Mesenchymal stem cell (in vitro differentiated cells and primary cell): ENCODE measurements around the gene HAGH.
A peak's percentile ranks its signal among the peaks of the same experiment; 100 is the strongest.

ENCODE experiments used
- DNase-seq: peaks from one replicate; pipeline ENCODE4 v3.0.0-alpha.2; 2013
- H2AFZ ChIP-seq: one replicate; pipeline ENCODE4 v1.6.1; 2013; ENCODE audit warnings: low read depth, mild to moderate bottlenecking, control low read depth, inconsistent platforms, low read length, moderate library complexity
- H2AK5ac ChIP-seq: 2 replicates; pipeline ENCODE4 v1.6.1; 2013; ENCODE audit warnings: low read length, moderate library complexity, mild to moderate bottlenecking, inconsistent platforms; ENCODE audit not compliant: severe bottlenecking
- H2BK120ac ChIP-seq: one replicate; pipeline ENCODE4 v1.6.1; 2013; ENCODE audit warnings: low read depth, mild to moderate bottlenecking, inconsistent platforms, low read length, moderate library complexity
- H2BK12ac ChIP-seq, 2 experiments: one replicate each; pipeline ENCODE4 v1.6.1; 2013; ENCODE audit warnings: inconsistent platforms in 2 of 2, low read length in 2 of 2, mild to moderate bottlenecking in 2 of 2, moderate library complexity in 2 of 2, control low read depth in 1 of 2
- H2BK15ac ChIP-seq: one replicate; pipeline ENCODE4 v1.6.1; 2013; ENCODE audit warnings: mild to moderate bottlenecking, low read depth, inconsistent platforms; ENCODE audit not compliant: poor library complexity, severe bottlenecking
- H2BK5ac ChIP-seq: 2 replicates; pipeline ENCODE4 v1.6.1; 2013; ENCODE audit warnings: low read depth, mild to moderate bottlenecking, low read length, control low read depth, inconsistent platforms; ENCODE audit not compliant: poor library complexity, severe bottlenecking
- H3K14ac ChIP-seq, 2 experiments: one replicate each; pipeline ENCODE4 v1.6.1; 2013; ENCODE audit warnings: inconsistent platforms in 2 of 2, low read length in 2 of 2, control low read depth in 1 of 2, mild to moderate bottlenecking in 1 of 2, moderate library complexity in 1 of 2
- H3K18ac ChIP-seq, 2 experiments: one replicate each; pipeline ENCODE4 v1.6.1; 2013; ENCODE audit warnings: inconsistent platforms in 2 of 2, low read length in 2 of 2, control low read depth in 1 of 2, low read depth in 1 of 2, mild to moderate bottlenecking in 1 of 2
- H3K23ac ChIP-seq, 2 experiments: one replicate each; pipeline ENCODE4 v1.6.1; 2013; ENCODE audit warnings: inconsistent platforms in 2 of 2, low read length in 2 of 2, mild to moderate bottlenecking in 2 of 2, moderate library complexity in 2 of 2, control low read depth in 1 of 2
- H3K27ac ChIP-seq: 2 replicates; pipeline ENCODE4 v1.5.1; 2013; ENCODE audit warnings: mild to moderate bottlenecking, moderate library complexity, low read length, control low read depth, inconsistent platforms; ENCODE audit not compliant: poor library complexity, severe bottlenecking
- H3K27me3 ChIP-seq, 2 experiments: 2 replicates each; pipeline versions ENCODE4 v1.6.1 to v1.7.0; 2013; ENCODE audit warnings: low read length in 2 of 2, mild to moderate bottlenecking in 2 of 2, moderate library complexity in 2 of 2, control low read depth in 1 of 2, inconsistent platforms in 1 of 2; ENCODE audit not compliant: control insufficient read depth in 1 of 2, insufficient read depth in 1 of 2
- H3K36me3 ChIP-seq, 2 experiments: 2 replicates each; pipeline versions ENCODE4 v1.6.1 to v1.7.0; 2013; ENCODE audit warnings: low read length in 2 of 2, control low read depth in 1 of 2, inconsistent platforms in 1 of 2, low read depth in 1 of 2, mild to moderate bottlenecking in 1 of 2; ENCODE audit not compliant: insufficient read depth in 2 of 2, control insufficient read depth in 1 of 2
- H3K4ac ChIP-seq, 2 experiments: one replicate each; pipeline ENCODE4 v1.6.1; 2013; ENCODE audit warnings: inconsistent platforms in 2 of 2, low read length in 2 of 2, mild to moderate bottlenecking in 2 of 2, moderate library complexity in 2 of 2, control low read depth in 1 of 2, low read depth in 1 of 2
- H3K4me1 ChIP-seq: 2 replicates; pipeline ENCODE4 v1.6.1; 2013; ENCODE audit warnings: low read depth, low read length, control low read depth; ENCODE audit not compliant: control insufficient read depth, insufficient read depth
- H3K4me2 ChIP-seq: 2 replicates; pipeline ENCODE4 v1.6.1; 2013; ENCODE audit warnings: low read length, mild to moderate bottlenecking, inconsistent platforms; ENCODE audit not compliant: poor library complexity, severe bottlenecking
- H3K4me3 ChIP-seq, 2 experiments: 2 replicates each; pipeline versions ENCODE4 v1.5.1 to v1.7.0; 2013; ENCODE audit warnings: low read length in 2 of 2, mild to moderate bottlenecking in 2 of 2, control low read depth in 1 of 2, low read depth in 1 of 2; ENCODE audit not compliant: insufficient read depth in 1 of 2
- H3K79me1 ChIP-seq: replicated peaks from 2 replicates; pipeline ENCODE4 v1.6.1; 2013; ENCODE audit warnings: mild to moderate bottlenecking, control low read depth, low read length, inconsistent platforms; ENCODE audit not compliant: poor library complexity, severe bottlenecking
- H3K9ac ChIP-seq: 2 replicates; pipeline ENCODE4 v1.7.0; 2013; ENCODE audit warnings: mild to moderate bottlenecking, low read length, moderate library complexity
- H3K9me3 ChIP-seq: 2 replicates; pipeline ENCODE4 v1.7.0; 2013; ENCODE audit warnings: mild to moderate bottlenecking, low read length; ENCODE audit not compliant: control insufficient read depth
- H4K8ac ChIP-seq: one replicate; pipeline ENCODE4 v1.6.1; 2013; ENCODE audit warnings: inconsistent platforms, mild to moderate bottlenecking, low read length, moderate library complexity
- H4K91ac ChIP-seq: one replicate; pipeline ENCODE4 v1.6.1; 2013; ENCODE audit warnings: mild to moderate bottlenecking, low read length, inconsistent platforms
- WGBS: methylation state at CpG from one replicate; pipeline ENCODE4 v1.1.7; 2013; ENCODE audit warnings: mixed read lengths; 5-methylcytosine and 5-hydroxymethylcytosine counted together

Gene HAGH

DNA sequence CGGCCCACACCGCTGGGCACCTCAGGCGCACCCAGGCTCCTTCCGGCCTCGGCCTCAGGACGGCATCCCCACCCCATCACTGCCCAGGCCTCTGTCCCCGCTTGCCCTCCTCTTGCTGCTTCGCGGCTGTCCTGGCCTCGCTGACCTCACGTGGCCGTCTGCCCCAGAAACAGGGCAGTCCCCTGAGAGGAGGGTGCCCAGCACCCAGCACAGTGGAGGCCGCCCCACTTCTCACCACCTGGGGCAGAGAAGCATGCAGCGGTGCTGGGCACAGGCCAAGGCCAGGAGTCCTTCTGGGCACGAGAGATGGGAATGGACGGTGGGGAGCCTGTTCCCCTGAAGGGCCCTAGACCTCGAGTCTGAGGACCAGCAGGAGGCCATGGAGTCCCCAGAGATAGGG, 8.9 kb downstream of the HAGH start:
- Histone ChIP-seq H3K79me1 (peaks cover 36% of the 10 kb centered on the region), H3K27me3 (no peaks in the 10 kb centered on the region), H2AK5ac (no peak overlapping the region), H3K4ac (no peak overlapping the region), H3K14ac (no peak overlapping the region), H3K27ac (no peak overlapping the region), H3K23ac (no peak overlapping the region), H3K4me1 (peaks cover 5% of the 10 kb centered on the region), H4K8ac (no peak overlapping the region), H3K18ac (no peak overlapping the region), H3K36me3 (peaks cover 44 to 73% of the 10 kb centered on the region in 2 experiments), H2BK15ac (no peak overlapping the region), H3K4me3 (no peak overlapping the region), H3K9me3 (no peaks in the 10 kb centered on the region), H2BK5ac (no peak overlapping the region), H2BK12ac (no peak overlapping the region), H3K4me2 (no peak overlapping the region), H2AFZ (no peak overlapping the region), H4K91ac (no peak overlapping the region), H2BK120ac (no peak overlapping the region), H3K9ac (no peak overlapping the region)
- DNase-seq = no peak
- WGBS = 95% methylated on average over 17 of the region's 17 CpGs

DNA sequence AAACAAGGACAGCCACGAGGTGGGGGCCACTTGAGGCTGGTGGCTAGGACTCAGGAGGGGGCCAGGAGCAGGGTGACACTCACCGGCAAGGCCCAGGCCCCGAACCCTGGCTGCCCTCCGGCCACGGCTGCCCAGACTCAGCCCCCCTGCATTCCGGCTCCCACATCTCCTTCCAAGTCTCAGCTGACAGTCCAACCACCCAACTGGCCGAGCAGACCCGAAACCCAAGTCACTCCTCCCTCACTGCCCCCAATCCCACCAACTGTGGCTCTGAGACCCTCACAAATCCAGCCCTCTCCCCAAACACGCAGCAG, 9.4 kb downstream of the HAGH start:
- no peak overlapping the region for H2AFZ ChIP-seq
- no peak overlapping the region for H3K9ac ChIP-seq
- H3K14ac ChIP-seq = no peak overlapping the region
- H3K27ac ChIP-seq = no peak overlapping the region
- H4K91ac ChIP-seq = no peak overlapping the region
- no peak overlapping the region for H3K4me3 ChIP-seq
- 95% methylated on average over 9 of the region's 9 CpGs for WGBS
- peaks cover 31% of the 10 kb centered on the region for H3K79me1 ChIP-seq
- no peaks in the 10 kb centered on the region for H3K9me3 ChIP-seq
- no peak overlapping the region for H4K8ac ChIP-seq
- no peak overlapping the region for H2BK120ac ChIP-seq
- H2BK15ac ChIP-seq = no peak overlapping the region
- no peak overlapping the region for H3K18ac ChIP-seq
- H2BK12ac ChIP-seq = no peak overlapping the region
- H2BK5ac ChIP-seq = no peak overlapping the region
- no peaks in the 10 kb centered on the region for H3K27me3 ChIP-seq
- H3K23ac ChIP-seq = no peak overlapping the region
- no peak overlapping the region for H3K4me2 ChIP-seq
- peaks cover 40 to 68% of the 10 kb centered on the region in 2 experiments for H3K36me3 ChIP-seq
- no peak overlapping the region for H2AK5ac ChIP-seq
- H3K4ac ChIP-seq = no peak overlapping the region
- H3K4me1 ChIP-seq = peaks cover 6% of the 10 kb centered on the region
- DNase-seq = no peak

DNA sequence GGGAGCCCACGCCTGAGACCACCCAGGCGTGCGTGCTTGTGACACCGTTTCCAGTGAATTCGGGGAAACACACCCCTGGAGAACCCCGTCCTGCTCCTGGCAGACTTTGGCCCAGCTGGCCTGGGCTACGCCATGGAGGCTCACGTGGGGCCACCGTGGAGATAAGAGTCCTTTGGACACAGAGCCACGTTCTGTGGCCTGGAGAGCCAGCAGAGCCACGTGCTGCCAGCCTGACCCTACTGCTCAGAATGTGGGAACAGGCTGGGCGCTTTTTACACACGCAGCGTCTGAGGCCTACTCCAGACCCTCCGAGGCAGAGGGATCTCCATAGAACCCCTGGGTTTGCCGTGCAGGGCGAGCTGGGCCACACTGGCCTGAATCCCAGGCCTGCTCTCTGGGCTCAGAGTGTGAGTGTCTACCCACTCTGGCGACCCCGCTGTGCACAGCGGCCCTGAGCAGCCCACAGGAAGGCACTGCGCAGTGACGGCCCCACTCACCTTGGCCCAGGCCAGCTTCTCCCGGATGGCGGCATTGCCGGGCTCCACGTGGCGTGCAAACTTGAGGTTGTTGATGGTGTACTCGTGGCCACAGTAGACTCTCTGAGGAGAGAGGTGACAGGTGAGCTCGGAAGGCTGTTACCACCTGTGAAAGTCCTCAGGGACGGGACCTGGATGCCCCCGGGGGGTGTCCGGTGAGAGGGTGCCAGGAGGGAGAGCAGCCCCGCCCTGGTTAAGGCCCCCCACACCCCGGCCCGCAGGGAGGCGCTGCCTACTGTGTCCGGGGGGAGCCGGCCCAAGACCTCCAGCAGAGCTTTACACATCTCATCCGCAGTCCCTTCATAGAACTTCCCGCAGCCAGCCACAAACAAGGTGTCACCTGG, 10.0 kb downstream of the HAGH start:
- Histone ChIP-seq H3K27ac (no peak overlapping the region), H2AK5ac (no peak overlapping the region), H3K27me3 (no peaks in the 10 kb centered on the region), H2BK120ac (no peak overlapping the region), H3K18ac (no peak overlapping the region), H2BK5ac (no peak overlapping the region), H3K23ac (no peak overlapping the region), H3K14ac (no peak overlapping the region), H3K79me1 (peaks cover 27% of the 10 kb centered on the region), H4K91ac (no peak overlapping the region), H2BK12ac (no peak overlapping the region), H4K8ac (no peak overlapping the region), H3K4me3 (no peak overlapping the region), H3K4ac (no peak overlapping the region), H3K9me3 (no peaks in the 10 kb centered on the region), H3K4me1 (peaks cover 6% of the 10 kb centered on the region), H3K9ac (no peak overlapping the region), H2AFZ (no peak overlapping the region), H2BK15ac (no peak overlapping the region), H3K4me2 (no peak overlapping the region), H3K36me3 (peaks cover 36 to 62% of the 10 kb centered on the region in 2 experiments)
- no peak for DNase-seq
- 96% methylated on average over 40 of the region's 40 CpGs for WGBS

DNA sequence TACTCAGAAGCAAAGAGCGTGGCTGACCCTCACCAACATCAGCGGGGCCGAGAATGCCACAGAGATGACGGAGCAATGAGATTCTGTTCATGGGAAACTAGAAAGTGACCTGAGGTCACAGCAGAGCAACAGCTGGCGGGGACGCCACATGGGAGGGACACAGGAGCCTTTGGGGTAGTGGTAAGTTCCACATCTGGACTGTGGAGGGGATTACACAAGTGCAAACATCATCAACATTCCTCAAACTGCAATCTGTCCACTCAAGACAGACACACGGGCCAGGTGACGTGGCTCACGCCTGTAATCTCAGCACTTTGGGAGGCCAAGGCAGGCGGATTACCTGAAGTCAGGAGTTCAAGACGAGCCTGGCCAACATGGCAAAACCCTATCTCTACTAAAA, 11.2 kb downstream of the HAGH start:
- no peak overlapping the region for H3K4me2 ChIP-seq
- no peak overlapping the region for H3K9ac ChIP-seq
- no peak overlapping the region for H3K4me3 ChIP-seq
- H2BK120ac ChIP-seq = no peak overlapping the region
- no peak overlapping the region for H2BK12ac ChIP-seq
- DNase-seq = peak; percentile 79
- no peak overlapping the region for H3K14ac ChIP-seq
- H2AK5ac ChIP-seq = no peak overlapping the region
- no peak overlapping the region for H3K18ac ChIP-seq
- no peak overlapping the region for H4K91ac ChIP-seq
- peaks cover 26% of the 10 kb centered on the region for H3K79me1 ChIP-seq
- no peaks in the 10 kb centered on the region for H3K9me3 ChIP-seq
- no peak overlapping the region for H3K23ac ChIP-seq
- WGBS = 81% methylated on average over 10 of the region's 11 CpGs
- no peak overlapping the region for H2AFZ ChIP-seq
- no peak overlapping the region for H2BK15ac ChIP-seq
- H4K8ac ChIP-seq = no peak overlapping the region
- no peak overlapping the region for H2BK5ac ChIP-seq
- H3K27ac ChIP-seq = no peak overlapping the region
- no peaks in the 10 kb centered on the region for H3K27me3 ChIP-seq
- H3K4me1 ChIP-seq = peaks cover 6% of the 10 kb centered on the region
- no peak overlapping the region for H3K4ac ChIP-seq
- H3K36me3 ChIP-seq = peaks cover 31 to 58% of the 10 kb centered on the region in 2 experiments
